Measurements from ENCODE around the gene CACNB3.

- TF ChIP-seq CTCF (IDR thresholded peaks at IDR 0.05) (no peak), POLR2A (IDR thresholded peaks at IDR 0.05) (no peak)
These were observed 4.6 kb upstream of the CACNB3 start for GRCh38 chr12:48813465-48814261.

Data from vagina (tissue), 2 donors.